GM12874 (cell line): ENCODE results near the gene MRPS14.

ENCODE experiments used
- TF ChIP-seq, protein P1 (sequence below): IDR thresholded peaks from 2 replicates; pipeline ENCODE4 v1.5.1; 2011; ENCODE audit warnings: low read depth, mild to moderate bottlenecking, control low read depth, low read length, moderate library complexity; ENCODE audit not compliant: insufficient read depth

Gene MRPS14

DNA sequence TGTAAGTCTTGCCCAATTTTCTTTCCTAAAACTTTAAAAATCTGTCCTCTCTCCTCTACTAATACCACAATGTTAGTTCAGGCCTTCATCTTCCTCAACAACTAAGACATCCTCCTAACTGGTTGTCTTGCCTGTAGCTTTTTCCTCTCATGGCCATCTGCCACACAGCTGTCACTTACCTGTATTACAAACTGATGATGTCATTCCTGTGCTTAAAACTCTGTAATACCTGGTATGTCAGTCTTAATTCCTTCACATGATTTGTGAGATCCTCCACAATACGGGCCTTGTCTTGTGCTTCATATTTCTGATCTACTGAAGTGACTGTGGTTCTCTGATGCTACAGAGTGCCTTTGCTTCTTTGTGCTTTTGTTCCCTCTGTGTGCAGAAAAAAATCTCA is 9.8 kb downstream of the MRPS14 start:
- TF ChIP-seq, protein P1, sequence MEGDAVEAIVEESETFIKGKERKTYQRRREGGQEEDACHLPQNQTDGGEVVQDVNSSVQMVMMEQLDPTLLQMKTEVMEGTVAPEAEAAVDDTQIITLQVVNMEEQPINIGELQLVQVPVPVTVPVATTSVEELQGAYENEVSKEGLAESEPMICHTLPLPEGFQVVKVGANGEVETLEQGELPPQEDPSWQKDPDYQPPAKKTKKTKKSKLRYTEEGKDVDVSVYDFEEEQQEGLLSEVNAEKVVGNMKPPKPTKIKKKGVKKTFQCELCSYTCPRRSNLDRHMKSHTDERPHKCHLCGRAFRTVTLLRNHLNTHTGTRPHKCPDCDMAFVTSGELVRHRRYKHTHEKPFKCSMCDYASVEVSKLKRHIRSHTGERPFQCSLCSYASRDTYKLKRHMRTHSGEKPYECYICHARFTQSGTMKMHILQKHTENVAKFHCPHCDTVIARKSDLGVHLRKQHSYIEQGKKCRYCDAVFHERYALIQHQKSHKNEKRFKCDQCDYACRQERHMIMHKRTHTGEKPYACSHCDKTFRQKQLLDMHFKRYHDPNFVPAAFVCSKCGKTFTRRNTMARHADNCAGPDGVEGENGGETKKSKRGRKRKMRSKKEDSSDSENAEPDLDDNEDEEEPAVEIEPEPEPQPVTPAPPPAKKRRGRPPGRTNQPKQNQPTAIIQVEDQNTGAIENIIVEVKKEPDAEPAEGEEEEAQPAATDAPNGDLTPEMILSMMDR, result no peak

DNA sequence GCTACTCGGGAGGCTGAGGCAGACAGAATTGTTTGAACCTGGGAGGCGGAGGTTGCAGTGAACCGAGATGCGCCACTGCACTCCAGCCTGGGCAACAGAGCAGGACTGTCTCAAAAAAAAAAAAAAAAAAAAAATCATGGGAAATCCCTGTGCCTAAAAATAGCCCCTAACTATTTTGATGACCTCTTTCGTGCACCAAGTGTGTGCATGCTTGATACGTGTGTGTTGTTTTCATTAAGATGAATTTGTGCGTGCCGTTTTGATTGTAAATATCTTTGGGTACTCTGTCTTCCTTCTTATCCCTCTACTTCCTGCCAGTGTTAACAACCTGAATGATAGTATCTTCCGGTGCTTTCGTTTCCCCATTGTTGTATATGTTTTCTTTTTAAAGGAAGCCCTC is 13.7 kb downstream of the MRPS14 start:
- TF ChIP-seq, protein P1, result no peak

DNA sequence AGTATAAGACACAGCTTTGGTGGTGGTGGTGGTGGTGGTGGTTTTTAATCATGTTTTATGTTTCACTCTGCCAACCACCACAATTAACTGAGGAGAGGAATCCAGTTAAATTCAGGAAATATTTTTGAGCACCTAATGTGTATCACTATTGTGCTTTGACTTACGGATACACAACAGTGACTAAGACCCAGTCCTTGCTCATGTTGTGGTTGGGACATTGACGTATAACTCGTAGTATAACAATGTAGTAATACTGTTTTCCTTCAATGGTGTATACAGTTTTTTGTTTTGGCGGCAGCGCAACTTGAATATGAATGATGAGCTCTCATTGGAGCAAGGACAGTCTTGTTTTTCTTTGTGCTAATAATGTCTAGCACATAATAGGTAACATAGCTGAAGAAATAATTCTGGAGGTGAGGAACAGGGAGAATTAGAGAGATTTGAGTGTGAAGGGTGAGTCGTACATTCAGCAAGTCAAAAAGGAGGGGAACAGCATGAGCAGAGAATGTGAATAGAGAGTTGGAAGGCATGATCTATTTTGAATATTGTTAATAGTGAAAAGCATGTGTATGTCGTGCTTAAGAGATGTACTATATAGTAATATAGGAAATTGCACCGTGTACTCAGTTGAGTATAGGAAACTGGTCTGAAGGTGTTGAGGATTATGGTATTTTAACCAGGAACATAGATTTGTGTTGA is 18.0 kb downstream of the MRPS14 start:
- TF ChIP-seq, protein P1, result no peak

DNA sequence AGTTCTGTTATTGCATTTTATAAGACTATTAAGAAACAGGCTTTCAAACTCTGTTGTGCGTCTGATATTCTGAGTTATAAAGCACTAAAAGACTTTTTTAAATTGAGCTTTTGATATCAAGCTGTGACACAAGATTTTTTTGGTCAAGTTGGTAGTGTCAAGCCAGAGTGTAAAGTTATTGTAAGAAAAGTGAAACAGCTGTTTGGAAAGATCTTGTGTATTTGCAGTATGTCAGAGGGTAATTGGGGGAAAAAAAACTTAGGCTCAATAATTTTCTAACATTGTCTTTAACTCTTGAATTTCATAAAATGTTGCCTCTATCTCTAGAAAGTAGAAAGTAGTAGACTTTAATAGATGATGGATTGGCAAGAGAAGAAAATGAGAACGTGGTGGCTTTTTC is 19.7 kb downstream of the MRPS14 start:
- TF ChIP-seq, protein P1, result no peak

DNA sequence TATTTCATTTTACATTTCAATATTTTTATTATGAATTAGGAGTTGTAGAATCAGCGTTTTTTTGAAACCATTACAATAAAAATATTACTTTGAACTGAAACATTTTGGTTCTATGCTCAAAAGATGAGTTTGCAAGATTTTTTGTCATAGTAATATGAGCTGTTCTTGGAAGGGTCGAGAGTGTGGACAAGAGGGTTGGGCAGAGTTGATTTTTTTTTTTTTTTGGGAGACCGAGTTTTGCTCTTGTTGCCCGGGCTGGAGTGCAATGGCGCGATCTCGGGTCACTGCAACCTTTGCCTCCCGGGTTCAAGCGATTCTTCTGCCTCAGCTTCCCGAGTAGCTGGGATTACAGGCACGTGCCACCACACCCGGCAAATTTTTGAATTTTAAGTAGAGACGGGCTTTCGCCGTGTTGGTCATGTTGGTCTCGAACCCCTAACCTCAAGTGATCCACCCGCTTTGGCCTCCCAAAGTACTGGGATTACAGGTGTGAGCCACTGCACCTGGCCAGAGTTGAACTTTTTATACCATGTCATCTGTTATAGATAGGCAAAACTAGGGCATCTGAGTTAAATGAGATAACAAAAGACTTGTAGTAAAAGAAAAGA is 20.2 kb downstream of the MRPS14 start:
- TF ChIP-seq, protein P1, result no peak

DNA sequence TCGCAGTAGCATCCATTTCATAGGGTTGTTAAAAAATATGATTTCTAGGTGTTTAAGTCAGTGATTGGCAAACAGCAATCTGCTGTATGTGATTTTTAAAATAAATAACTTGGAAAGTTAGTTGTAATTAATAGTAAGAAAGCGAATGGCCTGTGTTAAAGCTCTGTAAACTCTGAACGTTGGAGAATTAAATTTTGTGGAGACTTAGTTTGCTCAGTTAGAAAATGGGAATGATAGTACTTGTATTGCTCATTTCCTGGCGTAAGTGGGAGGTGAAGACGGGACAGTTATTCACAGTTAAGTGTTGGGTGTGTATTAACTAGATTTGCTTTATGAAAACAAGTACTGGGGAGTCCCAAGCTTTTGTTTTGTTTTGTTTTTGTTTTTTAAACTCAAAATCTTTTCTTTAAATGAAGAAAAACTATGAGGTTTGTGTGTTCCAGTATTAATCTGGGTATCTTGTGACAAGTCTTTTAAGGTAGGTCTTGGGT is 22.5 kb downstream of the MRPS14 start:
- TF ChIP-seq, protein P1, result no peak

DNA sequence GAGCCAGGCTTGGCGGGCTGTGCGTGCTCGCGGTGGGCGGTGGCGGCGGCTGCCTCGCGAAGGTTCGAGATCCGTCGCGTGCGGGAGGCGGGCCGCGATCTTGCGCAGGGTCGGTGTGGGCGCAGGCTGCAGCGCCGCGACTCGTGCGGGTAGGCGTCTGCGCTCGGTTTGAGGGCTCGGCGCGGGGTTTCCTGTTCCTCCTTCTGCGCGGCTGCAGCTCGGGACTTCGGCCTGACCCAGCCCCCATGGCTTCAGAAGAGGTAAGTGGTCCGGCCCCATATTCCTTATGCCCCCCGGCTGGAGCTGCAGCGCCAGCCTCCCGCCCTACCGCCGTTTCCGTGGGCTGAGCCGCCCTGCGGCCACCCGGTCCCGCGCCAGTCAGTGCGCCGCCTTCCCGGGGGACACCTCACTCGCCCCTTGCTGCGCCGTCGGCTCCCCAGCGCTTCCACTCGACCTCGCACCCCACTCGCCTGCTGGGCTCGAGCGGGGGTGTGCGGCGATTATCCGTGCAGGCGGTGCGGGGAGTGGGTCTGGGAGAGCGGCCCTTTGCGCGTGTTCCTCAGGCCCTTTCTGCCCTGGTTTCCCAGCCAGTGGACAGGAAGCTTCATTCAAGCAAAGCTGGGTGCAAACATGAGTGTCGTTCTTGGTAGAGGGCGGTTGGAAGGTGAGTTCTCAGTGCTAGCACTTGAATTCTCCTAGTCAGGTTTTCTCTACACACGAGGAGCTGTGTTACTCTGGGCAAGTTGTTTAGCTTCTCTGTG is 23.1 kb downstream of the MRPS14 start, which contains the start of gene CACYBP:
Gene CACYBP, plus strand, starts transcription at position 12 of the 761 bp plus-strand sequence. Its CDS starts 234 bp downstream, at position 246.
- TF ChIP-seq, protein P1, result 0 out of 2 replicates have a peak, but pooled peaks have one; percentile 2
